Measurements from ENCODE around the gene SEMA3G. TPM values are rescaled to one million over a fixed set of nuclear protein-coding genes. Genes with fewer than 3 reads are reported as not detected.
A peak's percentile ranks its signal among the peaks of the same experiment; 100 is the strongest.

SEMA3G gene
- total RNA-seq, 1 experiment from 2014 or later: not detected

DNA sequence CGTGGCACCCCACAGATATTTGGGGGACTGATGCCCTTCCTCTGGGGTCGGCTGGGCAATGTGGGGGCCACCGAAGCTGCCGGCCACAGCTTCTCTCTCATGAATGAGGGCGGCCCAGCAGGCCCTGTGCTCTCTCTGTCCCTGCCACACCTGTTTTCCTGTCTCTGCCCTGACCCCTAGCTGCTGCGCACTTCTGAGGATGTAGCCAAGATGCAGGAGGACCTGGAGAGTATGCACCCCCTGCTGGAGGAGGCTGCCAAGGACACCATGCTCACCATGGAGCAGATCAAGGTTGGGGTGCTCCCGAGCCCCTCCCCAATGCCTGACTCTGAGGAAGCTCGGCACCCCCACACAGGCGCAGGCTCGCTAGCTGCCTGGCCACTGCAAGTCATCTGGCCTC lies 59.7 kb downstream of the SEMA3G start:
- H3K4me3 ChIP-seq: no peak overlapping the region
- H3K27me3 ChIP-seq: no peaks in the 10 kb centered on the region
- DNase-seq: peak; percentile 5

GRCh38 chr3:52384019-52384761 lies 60.7 kb downstream of the SEMA3G start:
- Histone ChIP-seq H3K4me3 (no peak overlapping the region), H3K9me3 (no peaks in the 10 kb centered on the region), H3K27me3 (no peaks in the 10 kb centered on the region), H3K36me3 (no peaks in the 10 kb centered on the region)
- DNase-seq: no peak

More for the DNA sequence above, 59.7 kb downstream of the SEMA3G start:
- Histone ChIP-seq H3K36me3 (no peaks in the 10 kb centered on the region), H3K9me3 (no peaks in the 10 kb centered on the region)

GRCh38 chr3:52383446-52383845 lies 61.5 kb downstream of the SEMA3G start:
- Histone ChIP-seq H3K27me3 (no peaks in the 10 kb centered on the region), H3K9me3 (no peaks in the 10 kb centered on the region), H3K4me3 (no peak overlapping the region), H3K36me3 (no peaks in the 10 kb centered on the region)
- DNase-seq: no peak

Other genes starting within 250 kb of the SEMA3G start
- gene ALAS1, start 246.9 kb downstream of the SEMA3G start, total RNA-seq (2014; rRNA removed; shearing (Covaris generic); ENCODE audit: low replicate concordance): 33.7 and 34.0 TPM in 2 replicates
- gene TLR9, start 219.5 kb downstream of the SEMA3G start, total RNA-seq (2014; rRNA removed; shearing (Covaris generic); ENCODE audit: low replicate concordance): not detected in 2 replicates
- gene TWF2, start 205.9 kb downstream of the SEMA3G start, total RNA-seq (2014; rRNA removed; shearing (Covaris generic); ENCODE audit: low replicate concordance): 37.4 and 100 TPM in 2 replicates
- gene PPM1M, start 199.3 kb downstream of the SEMA3G start, total RNA-seq (2014; rRNA removed; shearing (Covaris generic); ENCODE audit: low replicate concordance): 7.9 and 16.2 TPM in 2 replicates
- gene WDR82, start 166.5 kb downstream of the SEMA3G start, total RNA-seq (2014; rRNA removed; shearing (Covaris generic); ENCODE audit: low replicate concordance): 27.6 and 40.0 TPM in 2 replicates
- gene GLYCTK, start 157.3 kb downstream of the SEMA3G start, total RNA-seq (2014; rRNA removed; shearing (Covaris generic); ENCODE audit: low replicate concordance): 2.3 and 10.6 TPM in 2 replicates
- 0.49 and 1.2 TPM in 2 replicates for gene DNAH1, start 128.8 kb downstream of the SEMA3G start, total RNA-seq (2014; rRNA removed; shearing (Covaris generic); ENCODE audit: low replicate concordance)
- 33.8 and 41.0 TPM in 2 replicates for gene BAP1, start 35.1 kb downstream of the SEMA3G start, total RNA-seq (2014; rRNA removed; shearing (Covaris generic); ENCODE audit: low replicate concordance)
- gene PHF7, start 34.4 kb downstream of the SEMA3G start, total RNA-seq (2014; rRNA removed; shearing (Covaris generic); ENCODE audit: low replicate concordance): 4.8 and 5.5 TPM in 2 replicates
- 0.99 TPM in 1 of 2 replicates, not detected in the other for gene TNNC1, start 8.9 kb upstream of the SEMA3G start, total RNA-seq (2014; rRNA removed; shearing (Covaris generic); ENCODE audit: low replicate concordance)
- 8.1 and 15.5 TPM in 2 replicates for gene NISCH, start 10.5 kb upstream of the SEMA3G start, total RNA-seq (2014; rRNA removed; shearing (Covaris generic); ENCODE audit: low replicate concordance)
- not detected in 2 replicates for gene STAB1, start 50.2 kb upstream of the SEMA3G start, total RNA-seq (2014; rRNA removed; shearing (Covaris generic); ENCODE audit: low replicate concordance)
- 7.2 and 21.5 TPM in 2 replicates for gene NT5DC2, start 88.8 kb upstream of the SEMA3G start, total RNA-seq (2014; rRNA removed; shearing (Covaris generic); ENCODE audit: low replicate concordance)
- gene UQCC5, start 91.5 kb upstream of the SEMA3G start, total RNA-seq (2014; rRNA removed; shearing (Covaris generic); ENCODE audit: low replicate concordance): 0.20 TPM in 1 of 2 replicates, not detected in the other
- gene PBRM1, start 240.8 kb upstream of the SEMA3G start, total RNA-seq (2014; rRNA removed; shearing (Covaris generic); ENCODE audit: low replicate concordance): 16.2 and 21.3 TPM in 2 replicates
- gene GNL3, start 240.9 kb upstream of the SEMA3G start, total RNA-seq (2014; rRNA removed; shearing (Covaris generic); ENCODE audit: low replicate concordance): 127 and 226 TPM in 2 replicates

Measured in MG63 (cell line).